ENCODE measurements around the gene TJP3. TPM values are rescaled to one million over a fixed set of nuclear protein-coding genes. Genes with fewer than 3 reads are reported as not detected.

The TJP3 gene
- total and polyA plus RNA-seq, 8 donors: 31.9 to 204 (median 94.1) TPM

- Histone ChIP-seq H3K27ac (no peak overlapping the region), H3K36me3 (peaks cover 0 to 1% (median 0%) of the 10 kb centered on the region in 4 donors), H3K9me3 (peaks cover 9 to 11% (median 10%) of the 10 kb centered on the region in 4 donors), H3K4me1 (no peaks in the 10 kb centered on the region), H3K27me3 (peaks cover 0 to 19% (median 0%) of the 10 kb centered on the region in 3 donors), H3K4me3 (no peak overlapping the region)
- intact Hi-C loops (cut with DNase I; ENCODE audit: low total_unique reads): no loop called here
- no peak for DNase-seq
- WGBS, 5 donors: 85 to 96% (median 90%) methylated on average over 1 of the region's 1 CpG
- TF ChIP-seq POLR2A (IDR thresholded peaks at IDR 0.05) (no peak), CTCF (IDR thresholded peaks at IDR 0.05) (no peak), EP300 (IDR thresholded peaks at IDR 0.05) (no peak), POLR2AphosphoS5 (IDR thresholded peaks at IDR 0.05) (no peak)
Measured at GRCh38 chr19:3776479-3777040, 68.4 kb downstream of the TJP3 start.

- no peak for DNase-seq
- Histone ChIP-seq H3K4me1 (no peaks in the 10 kb centered on the region), H3K27ac (no peak overlapping the region), H3K36me3 (peaks cover 0 to 12% (median 0%) of the 10 kb centered on the region in 4 donors), H3K27me3 (peaks cover 0 to 36% (median 1%) of the 10 kb centered on the region in 3 donors), H3K4me3 (no peak overlapping the region), H3K9me3 (peaks cover 20 to 26% (median 25%) of the 10 kb centered on the region in 4 donors)
- 78 to 84% (median 83%) methylated on average over 11 to 37 of the region's 37 CpGs for WGBS, 5 donors
- intact Hi-C loops (cut with DNase I; ENCODE audit: low total_unique reads): no loop called here
- TF ChIP-seq EP300 (IDR thresholded peaks at IDR 0.05): no peak
- no peak for TF ChIP-seq POLR2A (IDR thresholded peaks at IDR 0.05)
- no peak for TF ChIP-seq CTCF (IDR thresholded peaks at IDR 0.05)
- TF ChIP-seq POLR2AphosphoS5 (IDR thresholded peaks at IDR 0.05): no peak
Measured at GRCh38 chr19:3778104-3778867, 70.1 kb downstream of the TJP3 start.

- DNase-seq: no peak
- intact Hi-C loops (cut with DNase I; ENCODE audit: low total_unique reads): no loop called here
- 55 to 70% (median 65%) methylated on average over 10 to 44 of the region's 44 CpGs for WGBS, 5 donors
Measured at GRCh38 chr19:3778899-3779723, 70.9 kb downstream of the TJP3 start.

More at GRCh38 chr19:3778899-3779723, 70.9 kb downstream of the TJP3 start:
- H3K4me3 ChIP-seq: no peak overlapping the region
- H3K27ac ChIP-seq: no peak overlapping the region
- H3K36me3 ChIP-seq: peaks cover 0 to 12% (median 0%) of the 10 kb centered on the region in 4 donors
- no peak for TF ChIP-seq POLR2A (IDR thresholded peaks at IDR 0.05)
- TF ChIP-seq CTCF (IDR thresholded peaks at IDR 0.05): no peak
- TF ChIP-seq EP300 (IDR thresholded peaks at IDR 0.05): no peak
- H3K4me1 ChIP-seq: no peaks in the 10 kb centered on the region
- peaks cover 0 to 44% (median 8%) of the 10 kb centered on the region in 3 donors for H3K27me3 ChIP-seq
- peaks cover 20 to 26% (median 25%) of the 10 kb centered on the region in 4 donors for H3K9me3 ChIP-seq
